HG02938 (cell line): ENCODE measurements around the gene SFR1.

Source experiments
- ATAC-seq: cut with Tn5 transposase; IDR thresholded peaks from one replicate; pipeline ENCODE4 v1.9.1; 2021; ENCODE audit warnings: mild to moderate bottlenecking, moderate library complexity; ENCODE audit not compliant: unreplicated experiment

Gene SFR1

GRCh38 chr10:104104926-104105325 lies 17.0 kb upstream of the SFR1 start:
- no peak for ATAC-seq

- peak; percentile 85 for ATAC-seq
Observed at GRCh38 chr10:104109908-104110662, 11.9 kb upstream of the SFR1 start.

GRCh38 chr10:104113376-104113956 lies 8.5 kb upstream of the SFR1 start:
- no peak for ATAC-seq

GRCh38 chr10:104117839-104118323 lies 4.1 kb upstream of the SFR1 start:
- no peak for ATAC-seq

- ATAC-seq: no peak
Observed at GRCh38 chr10:104119996-104120395, 2.0 kb upstream of the SFR1 start.

GRCh38 chr10:104120512-104120902 lies 1.5 kb upstream of the SFR1 start:
- no peak for ATAC-seq

- ATAC-seq: peak; percentile 46
Observed at GRCh38 chr10:104120903-104121484, 977 bp upstream of the SFR1 start.

GRCh38 chr10:104122225-104123107 lies 495 bp downstream of the SFR1 start:
- ATAC-seq: peak; percentile 3

- no peak for ATAC-seq
Observed at GRCh38 chr10:104123397-104123796, 1.4 kb downstream of the SFR1 start.

GRCh38 chr10:104127411-104127810 lies 5.4 kb downstream of the SFR1 start:
- ATAC-seq: no peak

- no peak for ATAC-seq
Observed at GRCh38 chr10:104128214-104128613, 6.2 kb downstream of the SFR1 start.

- no peak for ATAC-seq
Observed at GRCh38 chr10:104130041-104130440, 8.1 kb downstream of the SFR1 start.

GRCh38 chr10:104138131-104138530 lies 16.2 kb downstream of the SFR1 start:
- ATAC-seq: no peak

GRCh38 chr10:104139221-104139620 lies 17.2 kb downstream of the SFR1 start:
- ATAC-seq: no peak

- ATAC-seq: no peak
Observed at GRCh38 chr10:104142081-104142480, 20.1 kb downstream of the SFR1 start.

GRCh38 chr10:104143829-104144228 lies 21.9 kb downstream of the SFR1 start:
- no peak for ATAC-seq

GRCh38 chr10:104144931-104145330 lies 23.0 kb downstream of the SFR1 start:
- no peak for ATAC-seq

GRCh38 chr10:104146882-104147281 lies 24.9 kb downstream of the SFR1 start:
- no peak for ATAC-seq

- no peak for ATAC-seq
Observed at GRCh38 chr10:104150139-104150538, 28.2 kb downstream of the SFR1 start.

GRCh38 chr10:104151737-104152136 lies 29.8 kb downstream of the SFR1 start:
- no peak for ATAC-seq

- ATAC-seq: no peak
Observed at GRCh38 chr10:104155591-104155990, 33.6 kb downstream of the SFR1 start.
